ENCODE data around the gene SLC25A42.

DNA sequence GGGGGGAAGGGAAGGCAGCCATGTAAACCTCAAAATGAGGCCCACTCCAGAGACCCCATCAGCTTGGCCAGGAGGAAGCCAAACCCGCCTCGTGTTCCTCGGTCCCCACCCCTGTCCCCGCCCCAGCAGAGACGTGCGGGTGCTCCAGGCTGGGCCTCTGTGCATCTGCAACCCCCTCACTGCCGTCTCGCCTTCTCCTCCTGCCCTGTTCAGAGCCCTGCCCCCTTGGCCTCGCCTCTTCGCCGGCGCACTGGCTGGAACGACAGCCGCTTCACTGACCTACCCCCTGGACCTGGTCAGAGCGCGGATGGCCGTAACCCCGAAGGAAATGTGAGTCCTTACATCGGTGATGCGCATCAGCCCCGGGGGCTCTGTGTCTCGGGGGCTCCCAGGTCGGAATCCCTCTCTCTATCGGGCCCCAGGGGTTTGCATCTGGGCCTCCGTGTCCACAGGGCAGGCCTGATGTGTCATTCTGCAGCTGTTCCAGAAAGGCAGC, 42.3 kb downstream of the SLC25A42 start:
- TF ChIP-seq, protein P1, sequence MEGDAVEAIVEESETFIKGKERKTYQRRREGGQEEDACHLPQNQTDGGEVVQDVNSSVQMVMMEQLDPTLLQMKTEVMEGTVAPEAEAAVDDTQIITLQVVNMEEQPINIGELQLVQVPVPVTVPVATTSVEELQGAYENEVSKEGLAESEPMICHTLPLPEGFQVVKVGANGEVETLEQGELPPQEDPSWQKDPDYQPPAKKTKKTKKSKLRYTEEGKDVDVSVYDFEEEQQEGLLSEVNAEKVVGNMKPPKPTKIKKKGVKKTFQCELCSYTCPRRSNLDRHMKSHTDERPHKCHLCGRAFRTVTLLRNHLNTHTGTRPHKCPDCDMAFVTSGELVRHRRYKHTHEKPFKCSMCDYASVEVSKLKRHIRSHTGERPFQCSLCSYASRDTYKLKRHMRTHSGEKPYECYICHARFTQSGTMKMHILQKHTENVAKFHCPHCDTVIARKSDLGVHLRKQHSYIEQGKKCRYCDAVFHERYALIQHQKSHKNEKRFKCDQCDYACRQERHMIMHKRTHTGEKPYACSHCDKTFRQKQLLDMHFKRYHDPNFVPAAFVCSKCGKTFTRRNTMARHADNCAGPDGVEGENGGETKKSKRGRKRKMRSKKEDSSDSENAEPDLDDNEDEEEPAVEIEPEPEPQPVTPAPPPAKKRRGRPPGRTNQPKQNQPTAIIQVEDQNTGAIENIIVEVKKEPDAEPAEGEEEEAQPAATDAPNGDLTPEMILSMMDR (IDR thresholded peaks at IDR 0.05) = no peak
- no peak for TF ChIP-seq POLR2A (IDR thresholded peaks at IDR 0.05)
